ENCODE results near the gene DALRD3.
"Not testable (repeated sequence)": the region's sequence is repeated elsewhere in the genome, so short reads cannot be mapped to it uniquely, and the experiment has no call there.

Gene DALRD3

GRCh38 chr3:49021813-49022687, 3.7 kb upstream of the DALRD3 start, which contains the start of gene NDUFAF3:
NDUFAF3 (plus strand) TSS chr3:49022121; CDS start chr3:49022145, 24 bp downstream.
- DNase-seq: peak; percentile 63 to 78

- DNase-seq: peak; percentile 76 to 91
Measured at GRCh38 chr3:49021213-49021812, 2.9 kb upstream of the DALRD3 start.

GRCh38 chr3:49020330-49021212, 2.2 kb upstream of the DALRD3 start:
- no peak for DNase-seq

- DNase-seq: peak in 1 of 2 experiments; percentile 23
Measured at GRCh38 chr3:49019941-49020329, 1.6 kb upstream of the DALRD3 start.

DNA sequence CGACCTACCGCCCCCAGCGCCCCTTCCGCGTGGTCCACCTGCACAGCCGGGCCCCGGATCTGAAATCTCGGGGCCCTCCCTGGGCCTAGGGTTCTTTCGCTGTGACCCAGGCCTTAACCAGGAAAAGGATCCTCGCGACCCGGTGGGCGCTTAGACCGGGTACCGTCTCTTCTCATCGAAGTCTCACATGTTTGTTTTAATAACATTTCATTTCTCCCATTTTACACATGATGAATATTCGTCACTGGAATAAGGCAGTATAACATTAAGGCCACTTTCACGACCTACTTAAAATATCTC, 277 bp upstream of the DALRD3 start:
- DNase-seq: peak in 1 of 2 experiments; percentile 42

DNA sequence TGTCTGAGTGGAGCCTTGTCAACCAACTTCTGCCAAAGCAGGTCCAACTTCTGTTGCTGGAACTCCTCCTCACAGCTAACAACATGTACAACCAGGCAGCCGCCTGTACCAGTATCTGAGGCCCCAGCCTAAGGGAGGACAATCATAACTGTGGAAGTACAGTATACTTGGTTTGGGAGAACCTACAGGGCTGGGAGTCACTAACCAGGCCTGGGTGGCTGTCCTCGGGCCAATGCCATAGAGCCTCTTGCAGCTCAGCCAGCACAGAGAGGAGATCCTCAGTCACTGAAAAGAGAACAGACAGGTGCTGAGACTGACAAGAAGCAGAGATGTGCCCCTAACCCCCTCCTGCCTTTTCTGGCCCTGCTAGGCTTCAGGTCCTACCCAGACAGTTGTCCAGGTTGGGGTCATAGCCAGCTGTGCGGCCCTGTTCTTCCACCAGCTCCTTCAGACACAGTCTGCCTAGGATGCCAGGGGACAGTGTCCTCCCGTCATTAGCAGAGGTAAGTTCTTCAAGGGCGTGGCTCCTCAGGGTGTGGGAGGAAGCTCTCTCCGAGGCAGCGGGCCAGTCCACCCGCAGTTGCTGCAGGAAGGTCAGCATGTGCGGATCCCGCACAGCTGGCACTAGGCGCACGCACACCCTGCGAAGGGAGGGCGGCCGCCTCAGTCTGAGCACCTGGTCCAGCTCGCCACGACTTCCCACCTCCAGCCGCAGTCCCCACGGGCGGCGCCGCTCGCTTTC, 980 bp downstream of the DALRD3 start:
- DNase-seq: no peak

DNA sequence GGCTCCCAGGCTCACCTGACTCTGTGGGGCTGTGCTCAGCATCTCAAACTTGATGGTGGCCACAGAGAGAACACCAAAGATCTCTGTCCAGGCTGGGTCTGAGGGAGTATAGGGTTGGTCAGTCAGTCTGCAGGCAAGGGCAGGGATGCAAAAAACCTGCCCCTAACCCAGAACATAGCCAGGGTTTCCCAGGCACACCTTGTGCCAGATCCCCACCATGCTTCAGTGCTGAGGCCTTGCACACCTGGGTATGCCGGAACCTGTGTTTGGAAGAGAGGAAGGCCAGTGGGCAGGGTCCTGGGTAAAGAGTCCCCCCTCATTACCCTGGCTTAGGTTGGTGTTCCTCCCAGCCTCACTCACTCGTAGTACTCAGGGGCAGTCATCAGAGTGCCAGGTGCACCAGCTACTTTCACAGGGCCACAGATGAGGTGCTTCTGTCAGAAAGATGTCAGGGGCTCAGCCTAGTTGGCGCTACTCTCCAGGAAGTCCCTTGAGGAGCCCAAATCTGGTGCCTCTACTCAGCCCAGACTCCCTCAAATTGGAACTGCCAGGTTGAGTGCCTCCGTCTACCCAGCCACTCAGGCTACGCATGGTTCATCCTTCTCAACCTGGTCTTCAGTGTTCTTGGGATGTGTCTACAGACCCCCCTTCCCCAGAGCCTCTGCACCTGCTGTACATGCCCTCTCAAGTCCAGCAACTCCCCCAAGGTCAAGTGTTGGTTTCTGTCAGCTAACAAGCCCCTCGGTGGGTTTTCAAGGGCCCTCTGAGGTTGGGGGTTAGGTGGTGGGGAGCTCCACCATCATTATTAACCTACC, 1.8 kb downstream of the DALRD3 start:
- DNase-seq: no peak

DNA sequence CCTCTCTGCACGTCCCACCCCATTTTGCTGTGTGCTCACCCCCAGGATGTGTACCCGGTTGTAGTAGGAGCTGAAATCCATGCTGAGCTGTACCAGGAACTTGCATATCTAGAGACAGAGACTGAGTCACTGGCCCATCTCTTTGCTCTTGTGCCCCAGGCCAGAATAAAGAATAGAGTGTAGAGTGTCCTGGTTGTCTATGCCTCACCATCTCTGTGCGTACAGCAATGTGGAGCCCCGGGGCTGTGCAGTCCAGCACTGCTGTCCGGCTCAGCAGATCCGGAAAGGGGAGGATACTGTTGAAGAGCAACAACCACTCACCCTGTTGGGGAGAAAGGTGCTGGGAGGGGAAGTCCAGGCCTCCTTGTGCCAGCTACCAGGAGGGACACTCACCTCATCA, 2.6 kb downstream of the DALRD3 start:
- no peak for DNase-seq

DNA sequence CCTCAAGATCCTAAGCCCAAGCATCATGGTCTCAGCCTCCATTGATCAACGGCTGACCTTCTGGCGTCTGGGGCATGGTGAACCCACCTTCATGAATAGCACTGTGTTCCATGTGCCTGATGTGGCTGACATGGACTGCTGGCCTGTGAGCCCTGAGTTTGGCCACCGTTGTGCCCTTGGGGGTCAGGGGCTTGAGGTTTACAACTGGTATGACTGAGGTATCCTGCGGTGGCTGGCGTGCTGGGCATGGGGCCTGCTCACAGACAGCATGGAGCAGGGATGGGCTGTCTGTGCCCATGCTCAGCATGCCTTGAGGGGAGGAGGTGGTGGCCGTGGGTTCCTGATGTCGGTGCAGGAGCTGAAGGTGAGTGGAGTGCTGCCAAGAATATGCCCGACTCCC, 3.3 kb downstream of the DALRD3 start:
- DNase-seq: no peak

GRCh38 chr3:49013738-49014660, 4.4 kb downstream of the DALRD3 start:
- DNase-seq: peak in 1 of 2 experiments; percentile 6

GRCh38 chr3:49013113-49013737, 5.2 kb downstream of the DALRD3 start:
- DNase-seq: no peak

DNA sequence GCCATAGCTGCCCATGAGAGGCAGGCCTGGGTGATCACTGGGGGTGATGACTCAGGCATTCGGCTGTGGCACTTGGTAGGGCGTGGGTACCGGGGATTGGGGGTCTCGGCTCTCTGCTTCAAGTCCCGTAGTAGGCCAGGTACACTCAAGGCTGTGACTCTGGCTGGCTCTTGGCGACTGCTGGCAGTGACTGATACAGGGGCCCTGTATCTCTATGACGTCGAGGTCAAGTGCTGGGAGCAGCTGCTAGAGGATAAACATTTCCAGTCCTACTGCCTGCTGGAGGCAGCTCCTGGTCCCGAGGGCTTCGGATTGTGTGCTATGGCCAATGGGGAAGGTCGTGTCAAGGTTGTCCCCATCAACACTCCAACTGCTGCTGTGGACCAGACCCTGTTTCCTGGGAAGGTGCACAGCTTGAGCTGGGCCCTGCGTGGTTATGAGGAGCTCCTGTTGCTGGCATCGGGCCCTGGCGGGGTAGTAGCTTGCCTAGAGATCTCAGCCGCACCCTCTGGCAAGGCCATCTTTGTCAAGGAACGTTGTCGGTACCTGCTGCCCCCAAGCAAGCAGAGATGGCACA, 5.9 kb downstream of the DALRD3 start:
- DNase-seq: no peak

GRCh38 chr3:49009396-49009795, 9.0 kb downstream of the DALRD3 start:
- no peak for DNase-seq

DNA sequence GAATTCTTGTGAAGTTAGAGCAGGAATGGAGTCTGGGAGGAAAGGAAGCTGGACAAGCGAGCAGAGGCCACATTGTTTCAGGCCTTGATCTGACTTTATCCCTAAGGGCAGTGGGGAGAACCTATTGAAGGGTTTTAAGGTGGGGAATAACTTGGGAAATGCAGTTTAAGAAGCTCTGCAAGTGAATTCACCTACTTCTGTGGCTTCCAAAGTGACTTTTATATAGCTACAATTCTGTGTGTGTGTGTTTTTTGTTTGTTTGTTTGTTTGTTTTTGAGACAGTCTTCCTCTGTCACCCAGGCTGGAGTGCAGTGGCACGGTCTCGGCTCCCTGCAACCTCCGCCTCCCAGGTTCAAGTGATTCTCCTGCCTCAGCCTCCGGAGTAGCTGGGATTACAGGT, 9.8 kb downstream of the DALRD3 start:
- DNase-seq: not testable (repeated sequence)

DNA sequence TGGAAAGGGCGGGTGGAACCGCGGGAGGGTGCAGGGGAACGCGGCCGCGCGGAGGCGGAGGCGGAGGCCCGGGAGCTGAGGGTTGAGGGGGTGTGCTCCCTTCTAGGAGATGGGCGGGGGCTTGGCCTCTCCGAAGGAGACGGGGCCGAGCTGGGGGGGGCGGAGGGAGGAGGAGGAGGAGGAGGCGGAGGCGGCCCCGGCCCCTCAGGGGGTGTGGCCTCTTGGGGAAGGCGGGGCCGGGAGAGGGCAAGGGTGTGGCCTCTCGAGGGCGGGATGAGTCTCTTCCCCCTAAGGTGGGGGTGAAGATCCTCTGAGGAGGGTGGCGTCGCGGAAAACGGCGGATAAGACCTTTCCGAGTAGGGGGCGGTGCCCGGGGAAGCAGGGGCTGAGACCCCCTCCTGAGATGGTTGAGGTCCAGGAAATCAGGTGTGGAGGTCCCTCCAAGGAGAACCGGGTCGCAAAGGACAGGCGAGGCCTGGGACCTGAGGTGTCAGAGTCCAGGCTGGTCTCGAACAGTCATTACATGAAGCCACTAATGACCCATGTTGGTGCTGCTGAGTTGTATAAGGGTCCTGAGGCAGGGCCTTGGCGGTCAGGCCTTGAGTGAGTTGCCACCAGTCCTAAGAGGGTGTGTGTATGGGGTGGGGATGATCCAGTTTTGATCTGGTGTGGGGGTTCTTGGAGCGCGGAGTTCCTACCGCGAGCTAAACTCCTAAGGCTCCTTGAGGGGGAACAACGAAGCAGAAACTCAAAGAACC, 10.4 kb downstream of the DALRD3 start:
- peak in 1 of 2 experiments; percentile 57 for DNase-seq

DNA sequence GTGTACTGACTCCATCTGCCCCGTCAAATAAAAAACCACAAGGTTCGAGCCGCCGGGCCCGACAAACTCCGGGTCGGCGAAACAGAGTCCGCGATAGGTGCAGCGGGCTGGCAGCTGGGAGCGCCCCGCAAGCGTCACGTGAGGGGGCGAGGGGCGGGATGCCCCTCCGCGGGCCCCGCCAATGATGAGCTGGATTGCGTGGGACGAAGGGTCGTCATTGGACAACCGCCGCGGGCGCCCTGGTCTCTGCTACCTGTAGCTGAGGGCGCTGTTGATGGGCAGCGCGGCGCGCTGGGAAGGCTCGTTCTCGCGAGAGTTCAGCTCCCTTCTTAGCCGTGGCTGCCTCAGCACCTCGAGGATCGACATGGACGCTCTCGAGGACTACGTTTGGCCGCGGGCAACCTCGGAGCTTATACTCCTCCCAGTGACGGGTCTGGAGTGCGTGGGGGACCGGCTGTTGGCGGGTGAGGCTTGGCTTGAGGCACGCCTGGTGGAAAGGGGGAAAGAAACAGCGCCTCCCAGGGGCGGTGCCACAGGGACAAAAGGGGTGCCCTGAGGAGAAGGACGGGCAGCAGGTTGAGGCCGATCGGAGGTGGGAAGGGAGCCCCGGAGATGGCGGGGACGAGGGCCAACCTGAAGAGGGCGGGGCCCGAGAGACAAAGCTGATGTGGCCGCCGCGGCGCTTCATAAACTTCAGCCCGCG, 11.2 kb downstream of the DALRD3 start, which contains the start of gene WDR6:
Gene WDR6 (plus strand): TSS at position 324 of the 703 bp plus-strand sequence. CDS start 41 bp downstream, at position 365.
- DNase-seq: peak; percentile 79 to 94

DNA sequence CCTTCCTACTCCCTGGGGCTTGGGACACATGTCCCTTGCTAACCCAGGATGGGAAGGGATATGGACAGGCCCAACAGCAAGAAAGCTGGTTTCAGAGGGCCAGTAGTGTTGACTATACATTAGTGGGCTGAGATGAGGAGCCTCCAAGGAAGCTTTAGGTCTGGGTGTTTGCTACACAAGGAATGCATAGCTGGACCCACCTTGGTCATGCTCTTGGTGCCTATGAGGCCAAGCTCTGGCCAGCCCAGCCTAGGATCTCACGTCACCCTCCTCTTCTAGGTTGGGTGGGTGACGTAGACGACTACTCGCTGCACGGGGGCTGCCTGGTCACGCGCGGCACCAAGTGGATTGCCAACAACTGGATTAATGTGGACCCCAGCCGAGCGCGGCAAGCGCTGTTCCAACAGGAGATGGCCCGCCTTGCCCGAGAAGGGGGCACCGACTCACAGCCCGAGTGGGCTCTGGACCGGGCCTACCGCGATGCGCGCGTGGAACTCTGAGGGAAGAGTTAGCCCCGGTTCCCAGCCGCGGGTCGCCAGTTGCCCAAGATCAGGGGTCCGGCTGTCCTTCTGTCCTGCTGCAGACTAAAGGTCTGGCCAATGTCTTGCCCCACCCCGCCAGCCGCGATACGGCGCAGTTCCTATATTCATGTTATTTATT, 11.8 kb downstream of the DALRD3 start:
- DNase-seq: no peak

DNA sequence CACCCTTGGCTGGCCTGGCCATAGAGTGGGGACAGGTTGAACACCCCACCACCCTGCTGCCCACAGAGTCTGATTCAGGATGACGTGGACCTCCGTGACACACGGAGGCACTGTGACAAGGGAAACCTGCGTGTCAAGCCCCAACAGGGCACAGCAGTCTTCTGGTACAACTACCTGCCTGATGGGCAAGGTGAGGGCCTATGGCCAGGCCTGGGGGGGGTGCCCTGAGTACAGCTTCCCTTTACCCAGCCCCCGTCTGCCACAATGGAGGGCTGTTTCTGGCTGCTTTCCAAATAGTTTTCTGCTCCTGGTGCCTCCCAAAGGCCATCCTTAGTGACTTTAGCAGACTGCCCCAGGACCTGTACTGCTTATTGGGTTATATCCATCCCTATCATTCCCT, 12.4 kb downstream of the DALRD3 start:
- DNase-seq: no peak
